ENCODE measurements around the gene ADAT1.
A peak's percentile ranks its signal among the peaks of the same experiment; 100 is the strongest.

ADAT1 gene

DNA sequence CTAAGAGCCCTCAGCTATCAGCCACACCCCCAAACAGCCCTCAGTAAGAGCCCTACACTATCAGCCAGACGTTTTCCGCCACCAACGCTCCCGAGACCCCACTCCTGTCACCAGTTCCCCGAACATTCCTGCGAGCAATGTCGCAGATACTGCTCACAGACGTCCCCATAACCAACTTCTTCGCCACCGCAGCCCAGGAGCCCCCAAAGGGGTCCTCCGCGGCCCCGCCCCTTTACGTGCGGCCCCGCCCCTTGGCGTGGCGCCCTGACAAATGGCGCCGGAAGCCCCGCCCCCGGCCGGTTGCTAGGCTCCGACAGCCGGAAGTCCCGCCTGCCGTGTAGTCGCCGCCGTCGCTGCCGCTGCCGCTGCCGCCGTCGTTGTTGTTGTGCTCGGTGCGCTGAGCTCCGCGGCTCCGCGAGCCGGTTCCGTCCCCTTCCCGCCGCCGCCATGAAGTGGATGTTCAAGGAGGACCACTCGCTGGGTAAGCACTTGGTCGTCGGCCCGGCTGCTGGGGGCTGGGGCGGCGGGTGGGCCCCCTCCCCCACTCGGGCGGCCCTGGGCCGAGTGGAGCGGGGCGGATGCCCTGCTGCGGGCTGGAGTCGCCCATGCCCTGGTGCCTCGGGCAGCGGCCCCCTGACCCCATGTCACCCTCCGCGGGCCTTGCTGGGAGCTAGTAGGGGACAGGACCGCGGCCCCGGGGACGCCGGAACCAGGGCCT is 56.9 kb downstream of the ADAT1 start, which contains the start of gene GABARAPL2:
TSS of gene GABARAPL2 (plus strand) at position 340 of the 718 bp plus-strand sequence. CDS start at position 448, 108 bp downstream.
- Histone ChIP-seq H3K4me1 (ENCODE audit: control insufficient read depth, insufficient read depth, low read length) (no peaks in the 10 kb centered on the region), H3K4me3 (ENCODE audit: low read depth, low read length) (peak within 1 kb of the TSS; percentile 88), H3K36me3 (ENCODE audit: control insufficient read depth in 2 of 2, insufficient read depth in 1 of 2, low read length in 2 of 2) (peaks cover 6 to 39% of the 10 kb centered on the region in 2 experiments; a peak in 2 of 3 replicates), H3K27ac (ENCODE audit: extremely low read depth, low read depth, low read length) (peak within 1 kb of the TSS; percentile 40; the same call in 1 of the 2 replicates), H3K9me3 (ENCODE audit: control insufficient read depth, insufficient read depth, low read depth, low read length) (no peaks in the 10 kb centered on the region)
- ChIA-PET CTCF (interaction anchor here (0.7 to 1.8 kb wide), 5 partner anchors 20 to 101 kb away, joined by 3 to 6 read pairs (median 5); no protein-coding TSS in a partner anchor), POLR2A (interaction anchor here (0.5 to 3.4 kb wide), 6 partner anchors 11 to 82 kb away, joined by 4 to 26 read pairs (median 14); partner anchors contain the start of genes ADAT1, KARS1, TERF2IP and TMEM231)
- no peak for TF ChIP-seq ZNF112 (tag by site-specific recombination; IDR thresholded peaks at IDR 0.05)
- no peak for TF ChIP-seq ZNF324 (tag by site-specific recombination; IDR thresholded peaks at IDR 0.05)
- no peak for TF ChIP-seq ZNF555 (tag by site-specific recombination; conservative IDR thresholded peaks at IDR 0.05)
- TF ChIP-seq ZXDB (tag by site-specific recombination; IDR thresholded peaks at IDR 0.05) = peak; percentile 64
- TF ChIP-seq REPIN1 (tag by site-specific recombination; IDR thresholded peaks at IDR 0.05; ENCODE audit: low read depth) = peak; percentile 90; the same call in 1 of the 2 replicates
- TF ChIP-seq ZNF37A (tag by site-specific recombination; IDR thresholded peaks at IDR 0.05) = no peak
- TF ChIP-seq MYNN (tag by site-specific recombination; IDR thresholded peaks at IDR 0.05; ENCODE audit: borderline replicate concordance) = peak; percentile 86
- no peak for TF ChIP-seq ZNF174 (tag by site-specific recombination; IDR thresholded peaks at IDR 0.05)
- no peak for TF ChIP-seq ZNF175 (tag by site-specific recombination; IDR thresholded peaks at IDR 0.05)
- no peak for TF ChIP-seq ZNF488 (tag by site-specific recombination; IDR thresholded peaks at IDR 0.05)
- TF ChIP-seq ZNF768 (tag by site-specific recombination; IDR thresholded peaks at IDR 0.05) = no peak
- TF ChIP-seq ZNF791 (tag by site-specific recombination; IDR thresholded peaks at IDR 0.05) = no peak
- TF ChIP-seq PBX3 (CRISPR knock-in tag; IDR thresholded peaks at IDR 0.05) = 0 out of 2 replicates have a peak, but pooled peaks have one; percentile 60
- no peak for TF ChIP-seq EGR2 (tag by site-specific recombination; IDR thresholded peaks at IDR 0.05; ENCODE audit: low read depth)
- peak; percentile 74 for TF ChIP-seq ZBTB8A (tag by site-specific recombination; IDR thresholded peaks at IDR 0.05)
- peak; percentile 33; the same call in 1 of the 2 replicates for TF ChIP-seq ZBTB20 (tag by site-specific recombination; IDR thresholded peaks at IDR 0.05)
- no peak for TF ChIP-seq ZBTB6 (tag by site-specific recombination; IDR thresholded peaks at IDR 0.05)
- peak; percentile 83 for TF ChIP-seq KLF16 (tag by site-specific recombination; IDR thresholded peaks at IDR 0.05)
- no peak for TF ChIP-seq WT1 (tag by site-specific recombination; IDR thresholded peaks at IDR 0.05)
- TF ChIP-seq, protein P1, sequence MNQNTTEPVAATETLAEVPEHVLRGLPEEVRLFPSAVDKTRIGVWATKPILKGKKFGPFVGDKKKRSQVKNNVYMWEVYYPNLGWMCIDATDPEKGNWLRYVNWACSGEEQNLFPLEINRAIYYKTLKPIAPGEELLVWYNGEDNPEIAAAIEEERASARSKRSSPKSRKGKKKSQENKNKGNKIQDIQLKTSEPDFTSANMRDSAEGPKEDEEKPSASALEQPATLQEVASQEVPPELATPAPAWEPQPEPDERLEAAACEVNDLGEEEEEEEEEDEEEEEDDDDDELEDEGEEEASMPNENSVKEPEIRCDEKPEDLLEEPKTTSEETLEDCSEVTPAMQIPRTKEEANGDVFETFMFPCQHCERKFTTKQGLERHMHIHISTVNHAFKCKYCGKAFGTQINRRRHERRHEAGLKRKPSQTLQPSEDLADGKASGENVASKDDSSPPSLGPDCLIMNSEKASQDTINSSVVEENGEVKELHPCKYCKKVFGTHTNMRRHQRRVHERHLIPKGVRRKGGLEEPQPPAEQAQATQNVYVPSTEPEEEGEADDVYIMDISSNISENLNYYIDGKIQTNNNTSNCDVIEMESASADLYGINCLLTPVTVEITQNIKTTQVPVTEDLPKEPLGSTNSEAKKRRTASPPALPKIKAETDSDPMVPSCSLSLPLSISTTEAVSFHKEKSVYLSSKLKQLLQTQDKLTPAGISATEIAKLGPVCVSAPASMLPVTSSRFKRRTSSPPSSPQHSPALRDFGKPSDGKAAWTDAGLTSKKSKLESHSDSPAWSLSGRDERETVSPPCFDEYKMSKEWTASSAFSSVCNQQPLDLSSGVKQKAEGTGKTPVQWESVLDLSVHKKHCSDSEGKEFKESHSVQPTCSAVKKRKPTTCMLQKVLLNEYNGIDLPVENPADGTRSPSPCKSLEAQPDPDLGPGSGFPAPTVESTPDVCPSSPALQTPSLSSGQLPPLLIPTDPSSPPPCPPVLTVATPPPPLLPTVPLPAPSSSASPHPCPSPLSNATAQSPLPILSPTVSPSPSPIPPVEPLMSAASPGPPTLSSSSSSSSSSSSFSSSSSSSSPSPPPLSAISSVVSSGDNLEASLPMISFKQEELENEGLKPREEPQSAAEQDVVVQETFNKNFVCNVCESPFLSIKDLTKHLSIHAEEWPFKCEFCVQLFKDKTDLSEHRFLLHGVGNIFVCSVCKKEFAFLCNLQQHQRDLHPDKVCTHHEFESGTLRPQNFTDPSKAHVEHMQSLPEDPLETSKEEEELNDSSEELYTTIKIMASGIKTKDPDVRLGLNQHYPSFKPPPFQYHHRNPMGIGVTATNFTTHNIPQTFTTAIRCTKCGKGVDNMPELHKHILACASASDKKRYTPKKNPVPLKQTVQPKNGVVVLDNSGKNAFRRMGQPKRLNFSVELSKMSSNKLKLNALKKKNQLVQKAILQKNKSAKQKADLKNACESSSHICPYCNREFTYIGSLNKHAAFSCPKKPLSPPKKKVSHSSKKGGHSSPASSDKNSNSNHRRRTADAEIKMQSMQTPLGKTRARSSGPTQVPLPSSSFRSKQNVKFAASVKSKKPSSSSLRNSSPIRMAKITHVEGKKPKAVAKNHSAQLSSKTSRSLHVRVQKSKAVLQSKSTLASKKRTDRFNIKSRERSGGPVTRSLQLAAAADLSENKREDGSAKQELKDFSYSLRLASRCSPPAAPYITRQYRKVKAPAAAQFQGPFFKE (tag by site-specific recombination; IDR thresholded peaks at IDR 0.05; ENCODE audit: borderline replicate concordance) = no peak
- TF ChIP-seq, protein P2, sequence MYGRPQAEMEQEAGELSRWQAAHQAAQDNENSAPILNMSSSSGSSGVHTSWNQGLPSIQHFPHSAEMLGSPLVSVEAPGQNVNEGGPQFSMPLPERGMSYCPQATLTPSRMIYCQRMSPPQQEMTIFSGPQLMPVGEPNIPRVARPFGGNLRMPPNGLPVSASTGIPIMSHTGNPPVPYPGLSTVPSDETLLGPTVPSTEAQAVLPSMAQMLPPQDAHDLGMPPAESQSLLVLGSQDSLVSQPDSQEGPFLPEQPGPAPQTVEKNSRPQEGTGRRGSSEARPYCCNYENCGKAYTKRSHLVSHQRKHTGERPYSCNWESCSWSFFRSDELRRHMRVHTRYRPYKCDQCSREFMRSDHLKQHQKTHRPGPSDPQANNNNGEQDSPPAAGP (tag by site-specific recombination; IDR thresholded peaks at IDR 0.05) = no peak
- no peak for TF ChIP-seq ZNF398 (tag by site-specific recombination; IDR thresholded peaks at IDR 0.05)
- TF ChIP-seq ZNF23 (tag by site-specific recombination; IDR thresholded peaks at IDR 0.05; ENCODE audit: borderline replicate concordance) = no peak
- peak; percentile 85; the same call in 1 of the 2 replicates for TF ChIP-seq KLF10 (tag by site-specific recombination; IDR thresholded peaks at IDR 0.05)
- TF ChIP-seq ZNF777 (tag by site-specific recombination; IDR thresholded peaks at IDR 0.05; ENCODE audit: borderline replicate concordance) = peak; percentile 75; the same call in 1 of the 2 replicates
